GM18499 (cell line): Measurements from ENCODE around the gene CTH.
"Not testable (repeated sequence)": the region's sequence is repeated elsewhere in the genome, so short reads cannot be mapped to it uniquely, and the experiment has no call there.

Experiments used
- ATAC-seq: cut with Tn5 transposase; IDR thresholded peaks from one replicate; pipeline ENCODE4 v1.9.1; 2021; ENCODE audit warnings: moderate number of reproducible peaks; ENCODE audit not compliant: insufficient read depth, unreplicated experiment

CTH gene

DNA sequence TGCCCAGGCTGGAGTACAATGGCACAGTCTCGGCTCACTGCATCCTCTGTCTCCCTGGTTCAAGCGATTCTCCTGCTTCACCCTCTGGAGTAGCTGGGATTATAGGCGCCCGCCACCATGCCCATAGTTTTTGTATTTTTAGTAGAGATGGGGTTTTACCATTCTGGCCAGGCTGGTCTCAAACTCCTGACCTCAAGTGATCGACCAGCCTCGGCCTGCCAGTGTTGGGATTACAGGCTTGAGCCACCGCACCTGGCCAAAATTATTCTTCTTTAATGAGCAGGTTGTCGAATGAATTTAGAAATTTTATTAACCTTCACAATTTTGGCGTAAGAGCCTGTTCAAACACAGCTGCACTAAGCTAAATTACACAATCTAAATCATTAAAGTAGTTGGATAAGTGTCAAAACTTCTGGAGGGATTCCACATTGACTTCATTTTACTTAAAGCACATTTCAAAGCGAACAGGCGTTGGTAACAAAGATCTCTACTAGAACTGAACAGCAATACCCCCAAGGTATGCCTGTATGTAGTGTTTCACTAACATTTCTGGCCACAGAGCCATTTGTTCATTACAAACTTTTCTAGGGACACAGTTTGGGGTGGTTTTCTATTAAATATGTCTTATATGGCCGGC, 5.2 kb upstream of the CTH start:
- no peak for ATAC-seq

DNA sequence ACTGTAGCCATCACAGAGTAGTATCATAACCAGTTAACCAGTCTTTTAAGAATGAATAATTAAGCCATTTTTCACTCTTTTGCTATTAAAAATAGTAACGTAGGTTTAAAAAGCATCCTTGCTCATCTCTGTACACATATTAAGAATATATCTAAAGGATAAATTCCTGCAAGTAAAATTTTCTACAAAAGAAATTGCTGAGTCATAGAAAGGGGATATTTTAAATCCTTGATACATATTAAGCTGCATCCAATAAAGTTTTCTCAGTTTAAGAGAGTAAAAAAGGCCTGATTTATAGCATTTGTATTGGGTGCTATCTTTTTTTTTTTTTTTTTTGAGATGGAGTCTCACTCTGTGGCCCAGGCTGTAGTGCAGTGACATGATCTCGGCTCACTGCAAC, 1.9 kb upstream of the CTH start:
- no peak for ATAC-seq

DNA sequence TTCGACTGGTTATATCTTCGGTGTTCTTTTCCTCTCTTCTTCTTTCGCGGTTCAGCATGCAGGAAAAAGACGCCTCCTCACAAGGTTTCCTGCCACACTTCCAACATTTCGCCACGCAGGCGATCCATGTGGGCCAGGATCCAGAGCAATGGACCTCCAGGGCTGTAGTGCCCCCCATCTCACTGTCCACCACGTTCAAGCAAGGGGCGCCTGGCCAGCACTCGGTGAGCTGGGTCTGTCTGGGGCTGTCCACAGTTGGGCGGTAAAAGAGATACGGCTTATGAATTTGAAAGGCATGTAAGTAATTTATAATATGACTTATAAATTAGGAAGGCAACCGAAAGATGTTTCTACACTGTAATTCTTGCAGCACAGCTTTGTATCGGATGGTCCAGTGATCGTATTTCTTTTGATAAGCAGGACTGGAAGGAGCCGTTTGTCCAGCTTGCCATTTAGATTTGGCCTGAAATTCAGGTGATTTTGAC, 334 bp downstream of the CTH start:
- no peak for ATAC-seq

DNA sequence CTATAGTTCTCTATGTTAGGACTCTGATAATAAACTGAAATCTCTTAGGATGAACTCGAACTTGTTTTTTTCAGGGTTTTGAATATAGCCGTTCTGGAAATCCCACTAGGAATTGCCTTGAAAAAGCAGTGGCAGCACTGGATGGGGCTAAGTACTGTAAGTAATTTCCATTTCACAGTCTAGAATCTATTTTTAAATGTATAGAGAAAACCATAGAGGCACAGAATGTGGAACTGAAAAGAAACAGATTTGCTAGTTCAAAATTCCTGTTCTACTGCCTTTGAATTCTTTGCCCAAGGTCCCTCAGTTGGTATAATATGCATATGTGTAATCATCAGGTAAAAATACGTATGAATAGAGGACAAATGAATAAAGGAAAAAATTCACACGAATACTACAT, 4.8 kb downstream of the CTH start:
- ATAC-seq, result no peak

DNA sequence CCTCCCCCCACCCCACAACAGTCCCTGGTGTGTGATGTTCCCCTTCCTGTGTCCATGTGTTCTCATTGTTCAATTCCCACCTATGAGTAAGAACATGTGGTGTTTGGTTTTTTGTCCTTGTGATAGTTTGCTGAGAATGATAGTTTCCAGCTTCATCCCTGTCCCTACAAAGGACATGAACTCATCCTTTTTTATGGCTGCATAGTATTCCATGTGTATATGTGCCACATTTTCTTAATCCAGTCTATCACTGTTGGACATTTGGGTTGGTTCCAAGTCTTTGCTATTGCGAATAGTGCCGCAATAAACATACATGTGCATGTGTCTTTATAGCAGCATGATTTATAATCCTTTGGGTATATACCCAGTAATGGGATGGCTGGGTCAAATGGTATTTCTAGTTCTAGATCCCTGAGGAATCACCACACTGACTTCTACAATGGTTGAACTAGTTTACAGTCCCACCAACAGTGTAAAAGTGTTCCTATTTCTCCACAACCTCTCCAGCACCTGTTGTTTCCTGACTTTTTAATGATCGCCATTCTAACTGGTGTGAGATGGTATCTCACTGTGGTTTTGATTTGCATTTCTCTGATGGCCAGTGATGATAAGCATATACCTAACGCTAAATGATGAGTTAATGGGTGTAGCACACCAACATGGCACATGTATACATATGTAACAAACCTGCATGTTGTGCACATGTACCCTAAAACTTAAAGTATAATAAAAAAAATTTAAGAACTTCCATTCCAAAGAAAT, 8.1 kb downstream of the CTH start:
- not testable (repeated sequence) for ATAC-seq

DNA sequence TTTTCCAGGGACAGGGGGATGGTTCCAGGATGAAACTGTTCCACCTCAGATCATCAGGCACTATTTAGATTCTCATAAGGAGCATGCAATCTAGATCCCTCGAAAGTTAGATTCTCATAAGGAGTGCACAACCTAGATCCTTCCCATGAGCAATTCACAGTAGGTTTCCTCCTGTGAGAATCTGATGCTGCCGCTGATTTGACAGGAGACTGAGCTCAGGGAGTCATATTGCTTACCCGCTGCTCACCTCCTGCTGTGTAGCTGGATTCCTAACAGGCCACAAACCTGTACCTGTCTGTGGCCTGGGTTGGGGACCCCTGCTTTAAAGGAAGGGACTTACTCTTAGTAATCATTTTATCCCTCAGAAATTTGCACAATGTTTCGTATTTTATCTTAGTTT, 9.3 kb downstream of the CTH start:
- ATAC-seq, result no peak

DNA sequence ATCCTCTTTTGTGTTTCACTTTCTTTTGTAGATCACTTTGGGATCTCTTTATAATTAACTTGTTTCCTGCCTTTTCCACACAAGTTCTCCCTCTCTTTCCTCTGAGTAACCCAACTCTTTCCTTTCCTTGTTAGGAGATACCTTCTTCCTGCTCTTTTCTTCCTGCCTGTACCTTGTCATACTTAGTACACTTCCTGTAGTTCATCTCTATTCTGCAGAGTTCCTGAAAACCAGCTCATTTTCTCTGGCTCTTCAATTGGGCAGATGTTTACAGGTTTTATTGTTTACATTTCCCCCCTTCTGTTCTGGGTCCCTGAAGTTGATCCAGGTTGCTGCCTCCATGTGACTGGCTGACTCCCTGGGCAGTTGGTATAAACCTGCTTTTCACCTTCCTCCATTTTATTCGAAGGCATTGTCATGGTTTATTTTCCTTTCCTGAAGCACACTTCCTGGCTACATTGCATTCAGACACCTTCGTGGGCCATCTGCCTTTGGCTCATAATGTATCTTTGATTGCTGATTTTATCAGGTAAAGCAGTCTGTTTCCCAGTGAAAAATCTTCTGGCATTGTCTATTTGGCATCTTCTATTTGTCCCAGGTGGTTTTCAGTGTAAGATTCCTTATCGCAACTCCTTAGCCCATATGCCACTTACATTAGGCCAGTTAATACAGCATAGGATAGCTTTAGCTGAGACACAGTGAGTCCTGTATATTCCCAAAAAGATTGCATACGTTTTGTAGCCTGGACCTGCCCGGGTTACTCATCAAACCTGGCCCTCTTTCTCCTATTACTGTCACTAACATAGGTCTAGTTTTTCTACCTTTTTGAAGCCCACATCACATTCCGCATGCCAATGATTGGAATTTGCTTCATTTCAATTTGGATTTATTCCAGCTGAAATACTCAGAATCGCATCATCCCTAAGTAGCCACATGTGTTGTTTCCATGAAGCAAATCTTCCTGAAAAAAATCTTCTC, 15.4 kb downstream of the CTH start:
- ATAC-seq, result no peak

DNA sequence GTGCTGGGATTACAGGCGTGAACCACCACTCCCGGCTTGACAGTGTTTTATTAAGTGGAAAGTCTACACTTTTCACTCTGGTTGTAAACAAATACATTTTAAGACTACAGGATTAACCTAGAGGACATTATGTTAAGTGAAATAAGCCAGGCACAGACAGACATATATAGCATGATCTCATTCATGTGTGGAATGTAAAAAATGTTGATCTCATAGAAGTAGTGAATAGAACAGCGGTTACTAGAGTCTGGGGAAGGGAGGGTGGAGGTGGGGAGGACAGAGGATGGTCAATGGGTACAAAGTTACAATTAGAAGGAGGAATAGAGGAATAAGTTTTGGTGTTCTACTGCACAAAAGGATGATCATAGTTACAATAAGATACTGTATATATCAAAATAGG, 16.9 kb downstream of the CTH start:
- ATAC-seq, result no peak

DNA sequence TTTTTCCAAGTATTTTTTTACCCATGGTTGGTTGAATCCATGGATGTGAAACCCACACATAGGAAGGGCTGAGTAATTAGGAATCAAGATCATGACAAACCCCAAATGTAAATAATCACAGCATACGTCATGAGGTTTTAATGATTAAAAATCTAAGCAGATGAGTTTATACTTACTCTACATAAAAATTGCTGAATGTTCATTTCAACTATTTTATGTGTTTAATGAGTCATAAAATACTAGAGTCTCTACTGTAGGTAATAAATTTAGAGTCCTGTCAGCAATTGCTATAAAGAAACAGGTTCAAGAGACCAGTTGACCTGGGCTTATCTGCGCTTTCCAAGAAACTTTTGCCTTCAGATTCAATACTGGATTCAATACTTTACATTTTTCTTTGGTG, 18.2 kb downstream of the CTH start:
- ATAC-seq, result no peak

DNA sequence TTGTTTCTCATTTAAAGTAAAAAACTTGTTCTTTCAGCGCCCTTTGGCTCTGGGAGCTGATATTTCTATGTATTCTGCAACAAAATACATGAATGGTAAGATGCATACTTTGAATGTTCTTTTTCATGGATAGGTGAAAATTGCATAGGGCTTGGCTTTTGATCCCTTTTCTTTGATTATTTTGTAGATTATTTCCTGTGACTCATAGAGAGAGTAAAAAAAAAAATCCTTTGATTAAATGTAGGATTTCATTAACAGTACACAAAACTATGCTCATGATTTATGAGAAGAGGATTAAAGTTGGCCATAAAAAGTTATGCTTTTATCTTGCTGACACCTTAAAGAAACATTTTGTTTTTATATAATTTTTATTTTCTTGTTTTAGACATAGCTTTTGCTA, 18.7 kb downstream of the CTH start:
- no peak for ATAC-seq

DNA sequence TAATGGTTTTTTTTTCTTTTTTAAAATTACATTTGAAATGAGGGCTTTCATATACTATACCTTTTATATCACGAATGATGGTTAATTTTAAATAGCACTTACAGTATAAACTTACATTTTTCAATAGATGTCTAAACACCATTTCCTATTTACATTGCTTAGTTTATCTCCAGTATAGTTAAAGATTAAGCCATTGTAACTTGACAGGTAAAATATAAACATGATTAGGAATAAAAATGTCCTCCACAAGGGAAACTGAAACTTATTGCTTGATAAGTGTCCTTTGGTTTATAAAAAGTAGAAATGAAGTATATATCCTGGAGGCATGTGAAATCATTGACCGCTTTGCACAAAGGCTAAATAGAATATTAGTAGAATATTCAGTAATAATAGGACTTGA, 20.2 kb downstream of the CTH start:
- no peak for ATAC-seq

DNA sequence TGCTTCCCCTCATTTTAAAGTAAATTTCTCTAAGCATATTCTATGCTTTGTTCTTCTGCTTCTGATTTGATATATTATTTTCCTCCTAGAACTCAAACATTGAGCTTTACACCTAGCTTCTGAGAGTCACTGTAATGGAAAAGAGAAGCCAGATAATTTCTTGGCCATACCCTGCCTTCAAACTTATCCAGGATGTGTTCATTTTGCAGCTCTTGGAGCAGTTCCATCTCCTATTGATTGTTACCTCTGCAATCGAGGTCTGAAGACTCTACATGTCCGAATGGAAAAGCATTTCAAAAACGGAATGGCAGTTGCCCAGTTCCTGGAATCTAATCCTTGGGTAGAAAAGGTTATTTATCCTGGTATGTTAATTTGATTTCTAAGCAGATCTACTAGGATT, 20.8 kb downstream of the CTH start:
- no peak for ATAC-seq

DNA sequence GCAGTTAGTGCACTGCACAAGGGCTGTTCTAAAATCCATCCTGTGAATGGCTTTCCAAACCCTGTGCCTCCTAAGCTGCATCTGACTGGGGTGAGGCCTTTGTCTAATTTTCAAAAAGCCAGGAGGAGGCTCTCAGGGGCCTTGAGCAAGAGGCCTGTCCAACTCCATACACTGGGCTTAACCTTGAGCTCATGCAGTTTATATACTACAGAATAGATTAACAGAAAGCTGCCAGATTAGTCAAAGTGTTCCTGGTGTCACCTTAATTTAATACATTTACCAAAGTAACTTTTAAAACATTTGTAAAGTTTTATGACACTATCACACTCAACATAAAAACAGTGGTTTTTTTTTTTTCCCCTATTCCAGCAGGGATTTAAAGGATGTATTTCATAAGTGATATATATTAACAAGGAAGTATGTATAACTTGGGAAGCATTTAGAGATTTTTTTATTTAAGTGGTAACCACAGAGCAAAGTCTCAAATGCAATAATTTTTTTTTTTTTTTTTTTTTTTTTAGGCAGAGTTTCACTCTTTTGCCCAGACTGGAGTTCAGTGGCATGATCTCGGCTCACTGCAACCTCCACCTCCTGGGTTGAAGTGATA, 23.3 kb downstream of the CTH start:
- ATAC-seq, result no peak

DNA sequence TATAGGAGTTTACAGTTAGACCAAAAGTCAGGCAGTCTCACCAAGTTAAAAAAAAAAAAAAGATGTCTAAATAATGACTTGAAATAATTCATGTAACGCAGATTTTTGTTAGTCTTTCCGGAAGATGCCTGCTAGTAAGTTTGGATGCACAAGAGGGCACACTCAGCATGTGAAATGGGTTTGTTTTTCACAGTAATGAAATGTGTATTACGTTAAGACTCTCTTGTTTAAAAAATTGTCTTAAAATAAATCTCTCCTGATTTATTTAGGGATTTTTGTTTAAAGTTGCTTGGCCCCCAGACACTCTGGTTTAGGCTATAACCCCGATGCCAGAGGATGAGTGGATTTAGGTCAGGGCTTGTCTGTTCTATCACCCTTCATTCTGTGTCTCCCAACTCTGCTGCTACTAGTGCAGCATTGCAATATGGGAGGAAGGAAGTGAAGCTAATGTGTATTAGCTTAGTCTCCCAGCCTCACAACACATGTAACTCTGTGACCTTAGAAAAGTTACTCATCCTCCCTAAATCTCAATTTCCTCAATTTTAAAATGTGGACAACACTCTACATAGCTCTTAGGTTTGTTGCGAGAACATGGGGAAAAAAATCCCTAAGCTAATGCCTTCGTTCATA, 25.7 kb downstream of the CTH start:
- no peak for ATAC-seq

DNA sequence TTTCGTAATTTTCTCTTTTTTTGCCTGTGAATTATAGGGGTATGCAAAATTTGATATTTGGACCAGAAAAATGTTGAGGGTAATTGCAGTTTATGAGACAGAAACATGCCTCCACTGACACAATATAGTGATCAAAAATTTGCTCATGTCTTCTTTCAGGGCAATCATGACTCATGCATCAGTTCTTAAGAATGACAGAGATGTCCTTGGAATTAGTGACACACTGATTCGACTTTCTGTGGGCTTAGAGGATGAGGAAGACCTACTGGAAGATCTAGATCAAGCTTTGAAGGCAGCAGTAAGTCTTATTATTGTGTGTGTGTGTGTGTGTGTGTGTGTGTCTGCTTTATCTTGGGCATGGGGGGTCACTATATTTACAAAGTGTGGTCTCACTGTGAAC, 27.5 kb downstream of the CTH start:
- no peak for ATAC-seq

DNA sequence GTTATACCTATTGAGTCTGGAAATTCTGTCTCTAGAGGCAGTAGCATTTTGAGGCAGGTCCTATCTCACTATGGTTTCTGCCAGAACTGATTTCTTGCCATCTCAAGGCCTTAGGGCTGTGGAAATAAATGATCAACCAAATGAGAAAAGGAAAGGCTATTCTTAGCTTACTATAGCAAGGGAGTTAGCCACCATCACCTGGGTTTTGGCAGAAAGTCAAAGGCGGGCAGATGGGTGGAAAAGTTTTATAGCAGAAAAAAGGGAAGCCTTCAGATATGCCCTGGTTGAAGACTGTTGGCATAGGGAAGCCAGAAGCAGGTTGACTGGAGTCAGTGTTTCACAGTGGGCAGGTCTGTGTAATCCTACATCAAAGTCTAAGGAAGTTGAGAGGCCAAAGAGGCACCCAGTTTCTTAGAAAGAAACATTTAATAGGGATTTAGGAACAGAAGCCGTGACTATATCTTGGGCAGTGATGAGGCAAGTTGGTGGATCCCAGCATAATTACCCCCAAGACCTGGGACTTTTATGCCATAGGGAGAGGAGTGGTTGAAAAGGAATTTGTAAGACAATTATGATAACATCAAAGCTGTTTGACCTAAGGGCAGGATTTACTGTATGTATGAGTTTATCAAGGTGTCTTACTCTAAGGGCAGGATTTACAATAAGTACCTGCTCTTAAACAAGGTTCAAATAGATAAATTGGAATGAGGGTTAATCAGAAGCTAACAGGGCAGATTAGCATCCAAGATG, 29.7 kb downstream of the CTH start:
- no peak for ATAC-seq

DNA sequence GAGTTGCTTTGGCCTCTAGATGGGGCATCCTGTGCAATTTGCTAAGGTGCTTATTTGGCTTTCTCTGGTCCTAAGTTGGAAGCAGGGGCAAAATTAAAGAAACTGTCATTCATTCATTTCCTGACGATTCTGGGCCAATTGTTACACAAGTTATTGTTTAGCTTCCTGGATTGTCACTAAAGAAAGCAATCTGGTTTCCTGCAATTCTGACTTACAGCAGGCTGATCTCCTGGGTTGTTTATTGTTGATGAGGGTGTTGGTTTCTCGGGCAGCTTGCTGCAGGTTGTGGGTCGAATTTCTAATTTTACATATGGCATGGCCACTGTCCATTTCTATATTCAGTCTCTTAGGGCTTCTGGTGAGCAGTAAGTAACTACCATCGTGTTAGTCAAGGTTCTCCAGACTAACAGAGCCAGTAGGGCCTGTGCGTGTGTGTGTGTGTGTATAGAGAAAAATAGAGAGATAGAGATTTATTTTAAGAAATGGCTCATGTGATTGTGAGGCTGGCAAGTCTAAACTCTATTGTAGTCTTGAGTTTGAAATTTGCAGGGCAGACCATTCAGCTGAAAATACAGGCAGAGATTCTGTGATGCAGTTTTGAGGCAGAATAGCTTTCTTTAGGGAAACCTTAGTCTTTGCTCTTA, 30.4 kb downstream of the CTH start:
- ATAC-seq, result no peak

DNA sequence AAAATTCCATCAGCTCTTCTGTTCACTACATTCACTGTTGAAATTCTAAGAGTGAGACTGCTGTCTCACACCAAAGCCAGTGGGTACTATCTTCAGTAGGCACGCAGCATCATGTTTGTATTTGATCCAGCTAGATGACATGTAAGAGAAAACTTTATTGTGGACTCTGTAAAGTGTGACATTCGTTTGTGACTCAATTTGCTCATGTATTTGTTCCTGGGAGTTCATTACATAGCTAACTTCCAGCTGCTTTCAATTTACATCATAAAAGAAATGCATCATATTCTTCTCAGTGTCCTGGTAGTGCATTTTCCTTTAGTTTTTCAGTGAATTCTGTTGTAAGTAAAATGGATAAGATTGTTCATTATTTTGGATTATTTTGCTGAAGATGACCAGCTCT, 31.4 kb downstream of the CTH start:
- ATAC-seq, result no peak

DNA sequence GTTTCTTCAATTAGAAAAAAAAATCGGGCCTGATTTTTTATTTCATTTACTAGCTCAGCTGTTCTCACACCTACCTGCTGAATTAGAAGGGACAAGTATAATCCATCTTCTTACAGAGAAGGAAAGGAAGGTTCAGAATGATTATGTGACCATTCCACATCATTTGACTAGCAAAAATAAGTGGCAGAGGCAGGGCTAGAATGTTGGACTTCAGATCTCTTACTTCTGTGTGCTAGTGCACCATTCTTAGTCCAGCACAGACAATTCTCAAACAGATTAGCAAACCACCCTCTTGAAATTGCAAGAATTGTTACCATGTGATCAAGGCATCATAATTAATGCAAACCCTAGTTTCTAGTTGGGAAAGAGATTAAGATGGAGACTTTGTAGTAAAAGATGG, 32.7 kb downstream of the CTH start:
- ATAC-seq, result no peak
